H1 (cell line): ENCODE data around the gene SMIM35. TPM values are rescaled to one million over a fixed set of nuclear protein-coding genes. Genes with fewer than 3 reads are reported as not detected.

Source experiments
- CTCF ChIA-PET: fragments of 300-600 bp; sonication (Branson Sonifier 250); formaldehyde crosslinking; loops from one replicate; lab custom pipeline; 2021; ENCODE audit not compliant: partially characterized antibody; lab: Charles Lee
- POLR2A ChIA-PET: fragments of 300-600 bp; sonication (Branson Sonifier 250); formaldehyde crosslinking; loops from one replicate; lab custom pipeline; 2021; ENCODE audit warnings: inconsistent platforms; ENCODE audit not compliant: partially characterized antibody; lab: Charles Lee
- DNase-seq, 2 experiments: peaks; one replicate each; pipeline versions ENCODE4 v3.0.0 to v3.0.0-alpha.2; 2010 to 2022; ENCODE audit warnings: low spot score in 2 of 2, low read depth in 1 of 2, mixed read lengths in 1 of 2
- FAIRE-seq: peaks from 2 replicates; lab custom pipeline; 2011; peaks lifted over from hg19 to GRCh38; lab: Jason Lieb, UNC
- H2AFZ ChIP-seq: 2 replicates; pipeline ENCODE4 v1.8.1; 2012; ENCODE audit warnings: low read length, inconsistent platforms
- H2AK5ac ChIP-seq: 2 replicates; pipeline ENCODE4 v1.6.1; 2013; ENCODE audit warnings: low read depth, low read length
- H2BK120ac ChIP-seq: replicated peaks from 2 replicates; pipeline ENCODE3; 2013; ENCODE audit warnings: low read depth, low read length, inconsistent platforms
- H2BK12ac ChIP-seq: 2 replicates; pipeline ENCODE4 v1.6.1; 2013; ENCODE audit warnings: low read depth, low read length
- H2BK15ac ChIP-seq: 2 replicates; pipeline ENCODE4 v1.6.1; 2013; ENCODE audit warnings: low read length
- H2BK20ac ChIP-seq: 2 replicates; pipeline ENCODE4 v1.6.1; 2013; ENCODE audit warnings: low read length
- H2BK5ac ChIP-seq: 2 replicates; pipeline ENCODE4 v1.6.1; 2013; ENCODE audit warnings: low read depth, low read length
- H3K14ac ChIP-seq: 2 replicates; pipeline ENCODE4 v1.6.1; 2013; ENCODE audit warnings: inconsistent platforms; ENCODE audit not compliant: insufficient read length
- H3K18ac ChIP-seq: 2 replicates; pipeline ENCODE4 v1.6.1; 2013; ENCODE audit warnings: low read length; ENCODE audit errors: extremely low read depth
- H3K23ac ChIP-seq: 2 replicates; pipeline ENCODE4 v1.6.1; 2013; ENCODE audit warnings: inconsistent platforms; ENCODE audit not compliant: insufficient read length
- H3K23me2 ChIP-seq: 2 replicates; pipeline ENCODE4 v1.6.1; 2013; ENCODE audit warnings: low read depth, low read length
- H3K27ac ChIP-seq: 2 replicates; pipeline ENCODE4 v1.6.1; 2011; ENCODE audit warnings: low read depth, low read length, inconsistent platforms
- H3K27me3 ChIP-seq, 4 experiments: replicated peaks in 1 of 4; 1 replicate in 1 of 4; 2 replicates in 3 of 4; pipeline versions ENCODE4 v1.6.1 to v1.8.1; 2011 to 2013; ENCODE audit warnings: low read length in 3 of 4, mild to moderate bottlenecking in 3 of 4, inconsistent platforms in 2 of 4, mixed read lengths in 2 of 4, moderate library complexity in 1 of 4; ENCODE audit not compliant: control insufficient read depth in 3 of 4, insufficient read depth in 3 of 4; ENCODE audit errors: extremely low read depth in 1 of 4
- H3K36me3 ChIP-seq, 4 experiments: 2 replicates each; pipeline versions ENCODE4 v1.6.1 to v1.8.1; 2011 to 2013; ENCODE audit warnings: mild to moderate bottlenecking in 4 of 4, low read length in 3 of 4, moderate library complexity in 2 of 4, control low read depth in 1 of 4, inconsistent platforms in 1 of 4; ENCODE audit not compliant: insufficient read depth in 4 of 4, control insufficient read depth in 2 of 4
- H3K4ac ChIP-seq: replicated peaks from 2 replicates; pipeline ENCODE3; 2013; ENCODE audit warnings: low read length, low read depth, mixed read lengths, inconsistent platforms; ENCODE audit not compliant: insufficient read length
- H3K4me1 ChIP-seq, 4 experiments: replicated peaks in 1 of 4; 1 replicate in 1 of 4; 2 replicates in 3 of 4; pipeline versions ENCODE4 v1.6.1 to v1.8.1; 2011 to 2013; ENCODE audit warnings: low read length in 3 of 4, inconsistent platforms in 2 of 4, mixed read lengths in 1 of 4; ENCODE audit not compliant: insufficient read depth in 4 of 4, control insufficient read depth in 3 of 4
- H3K4me2 ChIP-seq, 2 experiments: 2 replicates each; pipeline versions ENCODE4 v1.6.1 to v1.8.1; 2011 to 2013; ENCODE audit warnings: low read depth in 2 of 2, low read length in 2 of 2, control low read depth in 1 of 2, inconsistent platforms in 1 of 2, mild to moderate bottlenecking in 1 of 2; ENCODE audit not compliant: insufficient read depth in 1 of 2
- H3K4me3 ChIP-seq, 4 experiments: fragments of 200-600, 300-600 bp in 1 of 4; sonication (generic), shearing (Covaris generic), sonication (Bioruptor Twin) in 1 of 4; 2 replicates each; pipeline versions ENCODE4 v1.5.1 to v1.8.1; 2011 to 2016; ENCODE audit warnings: low read length in 4 of 4, low read depth in 3 of 4, control low read depth in 2 of 4, inconsistent platforms in 2 of 4, mild to moderate bottlenecking in 2 of 4, mixed read lengths in 1 of 4, moderate library complexity in 1 of 4; ENCODE audit not compliant: insufficient read depth in 2 of 4; ENCODE audit errors: extremely low read depth in 1 of 4
- H3K56ac ChIP-seq: replicated peaks from 2 replicates; pipeline ENCODE3; 2013; ENCODE audit warnings: low read depth, mild to moderate bottlenecking, mixed read lengths, low read length, inconsistent platforms; ENCODE audit not compliant: insufficient read length
- H3K79me1 ChIP-seq: 2 replicates; pipeline ENCODE4 v1.6.1; 2013; ENCODE audit warnings: low read depth, low read length, control low read depth
- H3K79me2 ChIP-seq, 2 experiments: 2 replicates each; pipeline versions ENCODE4 v1.6.1 to v1.8.1; 2012 to 2013; ENCODE audit warnings: low read length in 2 of 2, mild to moderate bottlenecking in 2 of 2, inconsistent platforms in 1 of 2; ENCODE audit not compliant: insufficient read depth in 2 of 2, control insufficient read depth in 1 of 2
- H3K9ac ChIP-seq, 4 experiments: replicated peaks in 1 of 4; 1 replicate in 1 of 4; 2 replicates in 3 of 4; pipeline versions ENCODE4 v1.6.1 to v1.8.1; 2011 to 2013; ENCODE audit warnings: low read depth in 3 of 4, low read length in 3 of 4, control low read depth in 2 of 4, mild to moderate bottlenecking in 2 of 4, moderate library complexity in 2 of 4, inconsistent platforms in 1 of 4; ENCODE audit errors: extremely low read depth in 1 of 4
- H3K9me3 ChIP-seq, 2 experiments: 2 replicates each; pipeline versions ENCODE4 v1.6.1 to v1.8.1; 2012 to 2013; ENCODE audit warnings: mild to moderate bottlenecking in 2 of 2, moderate library complexity in 2 of 2, control low read depth in 1 of 2, inconsistent platforms in 1 of 2, low read depth in 1 of 2, low read length in 1 of 2, mixed read lengths in 1 of 2; ENCODE audit not compliant: insufficient read depth in 2 of 2
- H4K20me1 ChIP-seq, 2 experiments: replicated peaks in 1 of 2; 2 replicates each; pipeline versions ENCODE3 to v1.8.1; 2011 to 2013; ENCODE audit warnings: inconsistent platforms in 2 of 2, low read length in 2 of 2, mild to moderate bottlenecking in 1 of 2; ENCODE audit not compliant: insufficient read depth in 2 of 2, control insufficient read depth in 1 of 2
- H4K5ac ChIP-seq: 2 replicates; pipeline ENCODE4 v1.6.1; 2013; ENCODE audit warnings: low read length, low read depth, mixed read lengths, inconsistent platforms; ENCODE audit not compliant: insufficient read length
- H4K8ac ChIP-seq: 2 replicates; pipeline ENCODE4 v1.8.0; 2013; ENCODE audit warnings: mild to moderate bottlenecking, moderate library complexity, low read length, inconsistent platforms; ENCODE audit not compliant: insufficient read depth; ENCODE audit errors: extremely low read depth
- H4K91ac ChIP-seq: replicated peaks from 2 replicates; pipeline ENCODE3; 2013; ENCODE audit warnings: low read length, mixed read lengths, inconsistent platforms; ENCODE audit not compliant: insufficient read length
- CBX5 ChIP-seq: fragments of 300-800, 300-1000 bp; sonication (generic); IDR thresholded peaks from 2 replicates; pipeline ENCODE4 v1.7.1; 2016; ENCODE audit warnings: antibody characterized with exemption, low read length, low read depth
- NRF1 ChIP-seq: IDR thresholded peaks from 2 replicates; pipeline ENCODE4 v1.6.1; 2011; ENCODE audit warnings: mild to moderate bottlenecking, low read depth, low read length, improper control_type of control experiment
- TAF1 ChIP-seq: IDR thresholded peaks from 2 replicates; pipeline ENCODE4 v1.6.1; 2011; ENCODE audit warnings: mild to moderate bottlenecking, low read depth, low read length
- YY1 ChIP-seq: IDR thresholded peaks from 2 replicates; pipeline ENCODE4 v1.6.1; 2011; ENCODE audit warnings: low read depth, mild to moderate bottlenecking, low read length
- WGBS, 2 experiments: shearing (Covaris generic) in 1 of 2; methylation state at CpG; one replicate each; pipeline versions ENCODE4 v1.1.6 to v1.1.7; 2013 to 2015; ENCODE audit warnings: low lambda C conversion rate in 2 of 2, mixed read lengths in 2 of 2, inconsistent platforms in 1 of 2, low coverage in 1 of 2, missing lambda C conversion rate in 1 of 2; ENCODE audit not compliant: insufficient replicate concordance in 2 of 2, insufficient coverage in 1 of 2, insufficient read length in 1 of 2; ENCODE audit errors: extremely low coverage in 1 of 2, missing lambda C conversion rate in 1 of 2; 5-methylcytosine and 5-hydroxymethylcytosine counted together
- polyA plus RNA-seq, 7 experiments: library from polyadenylated mRNA; depleted of rRNA in 3 of 7; stranded (reverse) in 5 of 7; unstranded in 2 of 7; fragments of >200 nt in 5 of 7; fragments of 200-250 nt in 2 of 7; gene quantifications; 1 replicate in 5 of 7; 2 replicates in 1 of 7; 4 replicates in 1 of 7; pipeline versions ENCODE4 v1.2.1 to v1.2.3, GENCODE V29; 2011 to 2013; ENCODE audit warnings: missing spikeins in 2 of 7, mixed read lengths in 2 of 7
- total RNA-seq: library from RNA; stranded (reverse); fragmentation: NEBNext Ultra II Directional; extraction: Animal tissue kit (Norgen Biotek cat#: 25700); gene quantifications from 2 replicates; pipeline ENCODE4 v1.2.1, GENCODE V29; 2021
- TF ChIP-seq, protein P1 (sequence below): IDR thresholded peaks from 2 replicates; pipeline ENCODE4 v1.6.1; 2012; ENCODE audit warnings: inconsistent platforms

Gene SMIM35
- total and polyA plus RNA-seq, 2 of the 8 experiments (the other 6 are each of a cell fraction or from before 2014, with no cell fraction given) = not detected

GRCh38 chr11:118058311-118059245 lies 28.2 kb downstream of the SMIM35 start:
- no peak for TF ChIP-seq TAF1
- TF ChIP-seq CBX5 = no peak
- TF ChIP-seq, protein P1, sequence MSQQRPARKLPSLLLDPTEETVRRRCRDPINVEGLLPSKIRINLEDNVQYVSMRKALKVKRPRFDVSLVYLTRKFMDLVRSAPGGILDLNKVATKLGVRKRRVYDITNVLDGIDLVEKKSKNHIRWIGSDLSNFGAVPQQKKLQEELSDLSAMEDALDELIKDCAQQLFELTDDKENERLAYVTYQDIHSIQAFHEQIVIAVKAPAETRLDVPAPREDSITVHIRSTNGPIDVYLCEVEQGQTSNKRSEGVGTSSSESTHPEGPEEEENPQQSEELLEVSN = 0 out of 2 replicates have a peak, but pooled peaks have one; percentile 27
- no peak for TF ChIP-seq NRF1
- TF ChIP-seq YY1 = no peak
- Histone ChIP-seq H3K4me3 (no peak overlapping the region), H3K18ac (no peak overlapping the region), H4K91ac (no peak overlapping the region), H3K4ac (no peak overlapping the region), H4K8ac (no peak overlapping the region), H2BK20ac (no peak overlapping the region), H3K14ac (no peak overlapping the region), H3K4me1 (no peaks in the 10 kb centered on the region), H2BK15ac (no peak overlapping the region), H2AK5ac (no peak overlapping the region), H2BK120ac (no peak overlapping the region), H2BK5ac (no peak overlapping the region), H3K9ac (no peak overlapping the region), H3K23me2 (no peaks in the 10 kb centered on the region), H3K23ac (no peak overlapping the region), H4K5ac (no peak overlapping the region), H4K20me1 (no peaks in the 10 kb centered on the region), H2AFZ (no peak overlapping the region), H2BK12ac (no peak overlapping the region), H3K9me3 (no peaks in the 10 kb centered on the region), H3K27ac (no peak overlapping the region), H3K27me3 (no peaks in the 10 kb centered on the region), H3K56ac (no peak overlapping the region), H3K36me3 (no peaks in the 10 kb centered on the region), H3K79me1 (no peaks in the 10 kb centered on the region), H3K4me2 (no peak overlapping the region), H3K79me2 (no peaks in the 10 kb centered on the region)
- POLR2A ChIA-PET = no interaction called here
- FAIRE-seq (no peak), DNase-seq (no peak)
- WGBS, 2 experiments = 83% methylated on average over 19 of the region's 20 CpGs; no CpG with 5 or more reads in 1 of the 2 experiments
- CTCF ChIA-PET = interaction anchor here (0.8 to 9.0 kb wide), 9 partner anchors 10 to 241 kb away, joined by 3 to 69 read pairs (median 4); no protein-coding TSS in a partner anchor
